Stomach (tissue), 4 donors: Measurements from ENCODE around the gene NTM.

Source experiments
- EP300 ChIP-seq: sonication (generic); formaldehyde crosslinking; IDR thresholded peaks from one replicate; pipeline ENCODE4 v1.6.1; 2017; ENCODE audit warnings: antibody characterized with exemption
- POLR2A ChIP-seq, 4 donors: fragments of 450-650 bp; IDR thresholded peaks; one replicate each; pipeline ENCODE4 v1.6.1; 2016; ENCODE audit warnings: antibody characterized with exemption in 4 of 4, control low read depth in 2 of 4, mild to moderate bottlenecking in 1 of 4, moderate library complexity in 1 of 4
- POLR2AphosphoS5 ChIP-seq, 3 donors: sonication (generic); formaldehyde crosslinking; IDR thresholded peaks; one replicate each; pipeline ENCODE4 v1.6.1; 2016; ENCODE audit warnings: antibody characterized with exemption in 3 of 3
- TF ChIP-seq, protein P1 (sequence below), 7 experiments: fragments of 450-650 bp in 4 of 7; fragments of 200-600 bp in 3 of 7; sonication (generic) in 3 of 7; IDR thresholded peaks; one replicate each; pipeline ENCODE4 v1.5.1; 2016 to 2019; ENCODE audit warnings: antibody characterized with exemption in 7 of 7, control low read depth in 2 of 7, mild to moderate bottlenecking in 1 of 7

DNA sequence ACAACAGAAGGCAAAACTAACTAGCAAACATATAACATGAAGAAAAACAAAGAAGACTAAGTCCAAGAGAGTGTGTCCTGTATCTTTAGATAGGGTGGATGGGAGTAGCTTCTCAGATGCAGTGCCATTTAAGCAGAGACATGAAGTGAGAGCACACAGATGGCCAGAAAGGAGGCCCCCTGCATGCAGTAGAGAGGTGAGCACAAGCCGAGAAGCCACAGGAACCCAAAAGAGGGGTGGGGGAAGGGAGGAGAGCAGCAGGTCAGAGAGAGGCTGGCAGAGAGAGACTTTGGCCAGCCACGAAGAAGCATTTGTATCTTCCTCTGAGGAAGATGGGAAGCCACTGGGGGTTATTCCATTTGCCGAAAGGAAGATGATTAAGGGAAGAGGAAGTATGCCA is 86.7 kb downstream of the NTM start:
- TF ChIP-seq, protein P1, sequence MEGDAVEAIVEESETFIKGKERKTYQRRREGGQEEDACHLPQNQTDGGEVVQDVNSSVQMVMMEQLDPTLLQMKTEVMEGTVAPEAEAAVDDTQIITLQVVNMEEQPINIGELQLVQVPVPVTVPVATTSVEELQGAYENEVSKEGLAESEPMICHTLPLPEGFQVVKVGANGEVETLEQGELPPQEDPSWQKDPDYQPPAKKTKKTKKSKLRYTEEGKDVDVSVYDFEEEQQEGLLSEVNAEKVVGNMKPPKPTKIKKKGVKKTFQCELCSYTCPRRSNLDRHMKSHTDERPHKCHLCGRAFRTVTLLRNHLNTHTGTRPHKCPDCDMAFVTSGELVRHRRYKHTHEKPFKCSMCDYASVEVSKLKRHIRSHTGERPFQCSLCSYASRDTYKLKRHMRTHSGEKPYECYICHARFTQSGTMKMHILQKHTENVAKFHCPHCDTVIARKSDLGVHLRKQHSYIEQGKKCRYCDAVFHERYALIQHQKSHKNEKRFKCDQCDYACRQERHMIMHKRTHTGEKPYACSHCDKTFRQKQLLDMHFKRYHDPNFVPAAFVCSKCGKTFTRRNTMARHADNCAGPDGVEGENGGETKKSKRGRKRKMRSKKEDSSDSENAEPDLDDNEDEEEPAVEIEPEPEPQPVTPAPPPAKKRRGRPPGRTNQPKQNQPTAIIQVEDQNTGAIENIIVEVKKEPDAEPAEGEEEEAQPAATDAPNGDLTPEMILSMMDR (IDR thresholded peaks at IDR 0.05), result no peak
- TF ChIP-seq POLR2A (IDR thresholded peaks at IDR 0.05) (no peak), EP300 (no peak), POLR2AphosphoS5 (IDR thresholded peaks at IDR 0.05) (no peak)
